T-helper 2 cell treated with Interferon-gamma antibody and Interleukin-4, amounts not matched to agents 100 ng/mL and 5 ng/mL, for 36 hours (primary cell): ENCODE measurements around the gene EXOSC2. TPM values are rescaled to one million over a fixed set of nuclear protein-coding genes. Genes with fewer than 3 reads are reported as not detected.

Source experiments
- intact Hi-C: fragments of 100-400 bp; cut with micrococcal nuclease; formaldehyde crosslinking; loops from one replicate; pipeline ENCODE4 v1.15.1; 2023
- total RNA-seq: library from RNA; stranded (reverse); gene quantifications from 2 replicates; pipeline ENCODE4 v1.2.3, GENCODE V29; 2022

The EXOSC2 gene, protein sequence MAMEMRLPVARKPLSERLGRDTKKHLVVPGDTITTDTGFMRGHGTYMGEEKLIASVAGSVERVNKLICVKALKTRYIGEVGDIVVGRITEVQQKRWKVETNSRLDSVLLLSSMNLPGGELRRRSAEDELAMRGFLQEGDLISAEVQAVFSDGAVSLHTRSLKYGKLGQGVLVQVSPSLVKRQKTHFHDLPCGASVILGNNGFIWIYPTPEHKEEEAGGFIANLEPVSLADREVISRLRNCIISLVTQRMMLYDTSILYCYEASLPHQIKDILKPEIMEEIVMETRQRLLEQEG
- total RNA-seq = 72.8 and 74.1 TPM in 2 replicates

GRCh38 chr9:130693426-130694191 is at the start of gene EXOSC2:
TSS of gene EXOSC2 (plus strand) at chr9:130693780. CDS start at chr9:130693792, 12 bp downstream.
- intact Hi-C loops = loop anchor here (1.0 to 10.0 kb wide), 4 partner anchors 11 to 431 kb away; partner anchors contain the start of genes FUBP3 and NUP214

- intact Hi-C loops = no loop called here
Measured at GRCh38 chr9:130651221-130651620, 42.4 kb upstream of the EXOSC2 start.

DNA sequence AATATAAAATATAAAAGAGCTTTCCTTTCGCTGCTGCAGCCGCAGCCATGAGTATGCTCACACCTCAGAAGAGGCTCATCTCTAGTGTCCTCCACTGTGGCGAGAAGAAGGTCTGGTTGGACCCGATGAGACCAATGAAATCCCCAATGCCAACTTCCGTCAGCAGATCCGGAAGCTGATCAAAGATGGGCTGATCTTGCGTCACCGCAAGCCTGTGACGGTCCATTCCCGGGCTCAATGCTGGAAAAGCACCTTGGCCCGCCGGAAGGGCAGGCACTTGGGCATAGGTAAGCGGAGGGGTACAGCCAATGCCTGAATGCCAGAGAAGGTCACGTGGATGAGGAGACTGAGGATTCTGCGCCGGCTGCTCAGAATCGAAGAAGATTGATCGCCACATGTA is 41.8 kb upstream of the EXOSC2 start:
- intact Hi-C loops = no loop called here

GRCh38 chr9:130654879-130655278 is 38.7 kb upstream of the EXOSC2 start:
- intact Hi-C loops = no loop called here

DNA sequence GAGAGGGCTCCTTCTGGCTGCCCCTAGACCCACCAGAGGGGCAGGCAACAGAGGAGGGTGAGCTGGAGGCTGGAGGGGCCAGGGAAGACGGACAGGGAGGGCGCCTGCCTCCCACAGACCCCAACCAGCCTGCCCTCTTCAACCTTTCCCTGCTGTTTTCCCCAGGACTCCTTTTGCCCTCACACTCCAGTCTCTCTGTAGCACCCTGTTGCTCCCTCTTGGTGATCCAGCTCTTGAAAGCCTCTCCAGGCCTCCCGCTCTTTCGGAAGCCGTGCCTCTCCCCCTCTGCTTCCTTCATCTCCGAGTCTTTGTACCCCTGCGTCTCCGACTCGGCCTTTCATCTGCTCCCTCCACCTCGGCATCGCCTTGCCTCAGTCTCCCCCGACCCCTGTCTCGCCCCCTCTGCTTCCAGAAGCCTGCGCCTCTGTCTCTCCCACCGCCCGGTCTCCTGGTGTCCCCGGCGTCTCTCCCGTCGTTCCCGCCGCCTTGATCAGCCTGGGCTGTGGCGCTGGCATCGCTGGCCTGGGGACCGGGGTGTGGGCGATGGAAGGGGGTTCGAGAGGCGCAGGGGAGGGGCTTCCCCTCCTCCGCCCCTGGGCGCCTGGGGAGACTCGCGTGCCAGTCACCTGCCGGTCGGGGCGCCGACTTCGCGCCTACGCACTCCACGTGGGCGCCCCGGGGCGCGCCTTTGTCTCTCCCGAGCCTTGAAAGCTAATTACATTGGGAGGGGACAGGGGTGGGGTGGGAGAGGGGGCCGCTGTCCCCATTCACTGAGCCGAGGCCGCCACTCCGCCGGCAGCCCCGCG is 34.5 kb upstream of the EXOSC2 start:
- intact Hi-C loops = no loop called here

DNA sequence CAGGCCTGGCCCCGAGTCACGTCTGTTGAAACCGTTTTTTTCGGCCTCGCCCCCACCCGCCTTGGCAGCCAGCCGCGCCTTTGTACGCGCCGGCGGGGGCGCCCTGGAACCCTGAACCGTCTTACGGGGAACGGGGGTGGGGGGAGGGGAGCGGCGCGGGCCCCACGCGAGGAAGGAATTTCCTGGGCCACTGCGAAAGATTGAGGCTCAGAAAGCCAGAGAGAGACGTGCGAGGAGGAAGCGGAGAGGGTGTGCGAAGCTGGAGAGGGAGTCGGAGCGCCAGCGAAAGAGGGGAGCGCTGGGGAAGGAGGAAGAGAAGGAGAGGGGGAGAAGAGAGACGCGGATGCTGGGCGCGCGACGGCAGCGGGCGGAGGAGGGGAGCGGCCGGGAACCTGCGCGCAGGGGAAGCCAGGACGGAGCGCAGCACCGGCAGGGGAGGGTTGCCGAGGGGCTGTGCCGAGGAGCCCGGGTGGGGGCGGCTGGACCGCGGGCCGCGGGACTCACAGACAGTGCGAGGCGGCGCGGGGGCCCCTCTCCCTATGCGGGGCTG is 33.8 kb upstream of the EXOSC2 start:
- intact Hi-C loops = no loop called here

- intact Hi-C loops = no loop called here
Measured at GRCh38 chr9:130660326-130660682, 33.3 kb upstream of the EXOSC2 start.

- intact Hi-C loops = no loop called here
Measured at GRCh38 chr9:130660683-130661450, 32.7 kb upstream of the EXOSC2 start.

- intact Hi-C loops = no loop called here
Measured at GRCh38 chr9:130661451-130662098, 32.0 kb upstream of the EXOSC2 start.

GRCh38 chr9:130662099-130662969 is 31.2 kb upstream of the EXOSC2 start:
- intact Hi-C loops = no loop called here

DNA sequence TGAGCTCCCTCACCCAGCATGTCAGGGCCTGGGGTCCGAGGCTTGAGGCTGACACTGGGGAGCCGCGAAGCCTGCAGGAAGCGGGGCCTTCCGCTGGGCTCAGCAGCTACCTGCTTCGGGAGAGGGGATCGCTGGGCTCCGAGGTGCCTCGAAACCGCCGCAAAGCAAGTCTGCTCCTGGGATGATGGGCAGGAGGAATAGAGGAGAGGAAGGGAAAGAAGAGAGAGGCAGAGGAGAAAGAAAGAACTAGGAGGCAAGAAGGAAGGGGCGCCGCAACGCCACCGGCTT is 30.7 kb upstream of the EXOSC2 start:
- intact Hi-C loops = no loop called here

GRCh38 chr9:130663258-130663976 is 30.2 kb upstream of the EXOSC2 start:
- intact Hi-C loops = no loop called here

DNA sequence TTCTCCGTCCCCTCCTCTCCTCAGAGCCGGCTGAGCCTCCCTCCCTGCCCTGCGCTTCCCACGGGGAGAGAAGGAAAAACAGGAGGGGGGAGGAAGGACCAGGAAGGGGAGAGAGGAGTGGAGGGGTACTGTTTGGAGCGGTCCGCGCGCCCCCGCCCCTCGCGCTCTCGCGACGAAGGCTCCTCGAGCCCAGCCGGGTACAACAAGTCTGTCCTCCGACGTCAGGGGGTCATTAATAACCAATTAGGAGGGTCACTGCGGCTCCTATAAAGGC is 29.7 kb upstream of the EXOSC2 start:
- intact Hi-C loops = no loop called here

DNA sequence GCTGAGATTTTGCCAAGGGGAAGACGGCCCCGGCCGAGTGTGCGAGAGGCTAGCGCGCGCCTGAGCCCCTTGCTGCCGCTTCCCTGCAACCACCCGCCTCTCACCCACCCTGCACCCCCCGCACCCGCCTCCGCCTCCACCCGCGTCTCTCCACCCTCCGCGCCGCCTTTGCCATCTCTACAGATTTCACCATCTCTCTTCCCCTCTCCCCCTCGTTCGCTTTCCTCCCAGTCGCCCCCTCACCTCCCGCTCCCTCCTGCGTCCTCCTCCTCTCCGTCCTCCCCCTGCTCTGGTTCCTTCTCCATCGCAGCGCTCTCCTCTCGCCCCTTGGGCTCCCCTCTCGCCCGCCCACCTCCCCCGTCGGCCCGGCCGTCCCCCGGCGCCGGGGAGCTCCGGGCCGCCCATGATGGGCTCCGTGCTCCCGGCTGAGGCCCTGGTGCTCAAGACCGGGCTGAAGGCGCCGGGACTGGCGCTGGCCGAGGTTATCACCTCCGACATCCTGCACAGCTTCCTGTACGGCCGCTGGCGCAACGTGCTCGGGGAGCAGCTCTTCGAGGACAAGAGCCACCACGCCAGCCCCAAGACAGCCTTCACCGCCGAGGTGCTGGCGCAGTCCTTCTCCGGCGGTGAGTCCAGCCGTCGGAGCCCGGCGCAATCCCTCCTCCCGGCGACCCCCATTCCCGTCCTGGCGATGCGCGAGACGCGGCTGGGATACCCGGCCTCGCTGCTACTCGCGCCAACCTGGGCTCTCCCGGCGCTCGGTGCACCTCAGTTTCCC is 29.1 kb upstream of the EXOSC2 start, which contains the start of gene PRDM12:
Gene PRDM12, plus strand, starts transcription at position 344 of the 778 bp plus-strand sequence. Its CDS starts 60 bp downstream, at position 404.
- intact Hi-C loops = no loop called here

- intact Hi-C loops = no loop called here
Measured at GRCh38 chr9:130665029-130665430, 28.6 kb upstream of the EXOSC2 start.

DNA sequence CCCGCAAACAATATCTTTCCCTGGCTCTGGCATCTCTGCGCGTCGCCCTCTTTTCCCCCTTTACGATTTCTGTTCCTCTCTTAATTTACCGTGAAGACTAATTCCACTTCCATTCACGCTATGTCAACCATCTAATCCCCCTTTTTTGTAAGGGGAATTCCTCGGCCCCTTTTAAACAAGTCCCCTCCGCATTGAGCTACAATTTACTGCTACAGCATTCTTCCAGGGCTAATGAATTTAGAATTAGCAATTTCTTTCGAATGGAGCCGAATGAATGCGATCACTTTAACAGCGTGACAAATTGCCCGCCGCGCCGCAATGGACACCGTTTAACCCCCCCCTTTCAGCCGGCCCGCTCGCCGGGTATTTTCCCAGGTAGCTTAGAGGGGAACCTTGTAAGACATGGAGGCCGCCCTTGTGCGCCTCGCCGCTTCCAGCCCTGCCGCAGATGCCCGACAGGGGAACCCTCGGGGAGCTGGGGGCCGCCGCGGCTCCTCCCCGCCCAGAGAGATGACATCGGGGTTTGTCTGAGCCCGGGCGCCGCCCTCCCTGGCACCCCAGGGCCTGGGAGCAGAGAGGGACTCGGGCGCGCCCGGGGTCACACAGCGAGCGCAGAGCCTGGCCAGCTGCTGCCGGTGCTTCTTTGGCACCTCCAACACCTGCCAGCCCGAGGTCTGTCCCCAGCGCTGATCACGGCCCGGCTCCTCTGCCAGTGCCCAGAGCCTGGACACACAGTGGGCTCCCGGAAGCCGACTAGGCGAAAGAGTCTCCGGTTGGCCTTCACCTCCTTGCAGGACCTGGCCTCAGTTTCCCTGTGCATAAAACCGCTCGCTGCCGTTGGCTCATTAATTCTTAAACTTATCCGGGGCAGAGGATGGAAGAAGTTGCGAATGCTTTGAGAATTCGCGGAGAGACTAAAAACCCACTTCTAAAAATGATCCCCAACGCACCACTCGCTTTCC is 27.9 kb upstream of the EXOSC2 start:
- intact Hi-C loops = no loop called here
